Tibial artery (tissue), 4 donors: ENCODE results near the gene XBP1.
"Not testable (repeated sequence)": the region's sequence is repeated elsewhere in the genome, so short reads cannot be mapped to it uniquely, and the experiment has no call there.

Experiments
- DNase-seq, 2 donors: peaks; one replicate each; pipeline ENCODE4 v3.0.0-alpha.2; 2019
- H3K27ac ChIP-seq, 2 donors: fragments of 200-600 bp; sonication (generic) in 1 of 2; 1 replicate in 1 of 2; 2 replicates in 1 of 2; pipeline ENCODE4 v1.5.1; 2018 to 2019; ENCODE audit warnings: mild to moderate bottlenecking in 1 of 2
- H3K27me3 ChIP-seq, 2 donors: fragments of 200-600 bp; sonication (generic) in 1 of 2; one replicate each; pipeline versions ENCODE4 v1.5.1 to v1.6.0; 2016 to 2019
- H3K36me3 ChIP-seq, 3 donors: fragments of 200-600 bp; sonication (generic) in 2 of 3; one replicate each; pipeline ENCODE4 v1.5.1; 2016 to 2019; ENCODE audit warnings: mild to moderate bottlenecking in 2 of 3
- H3K4me1 ChIP-seq, 4 donors: fragments of 200-600 bp; sonication (generic) in 2 of 4; 1 replicate in 3 of 4; 2 replicates in 1 of 4; pipeline ENCODE4 v1.5.1; 2016 to 2019
- H3K4me3 ChIP-seq, 2 donors: fragments of 200-600 bp; sonication (generic) in 1 of 2; 1 replicate in 1 of 2; 2 replicates in 1 of 2; pipeline ENCODE4 v1.5.1; 2018 to 2019; ENCODE audit warnings: mild to moderate bottlenecking in 2 of 2
- H3K9me3 ChIP-seq, 3 donors: fragments of 200-600 bp; sonication (generic) in 1 of 3; one replicate each; pipeline ENCODE4 v1.5.1; 2016 to 2019
- CTCF ChIP-seq, 2 experiments: fragments of 200-600 bp in 1 of 2; fragments of 450-650 bp in 1 of 2; IDR thresholded peaks; one replicate each; pipeline ENCODE4 v1.5.1; 2017 to 2019; ENCODE audit warnings: antibody characterized with exemption in 2 of 2, mild to moderate bottlenecking in 1 of 2, moderate library complexity in 1 of 2
- intact Hi-C: fragments of 100-400 bp; cut with DNase I; formaldehyde crosslinking; loops from one replicate; pipeline ENCODE4 v1.15.0; 2023; ENCODE audit warnings: low total_unique reads

XBP1 gene

DNA sequence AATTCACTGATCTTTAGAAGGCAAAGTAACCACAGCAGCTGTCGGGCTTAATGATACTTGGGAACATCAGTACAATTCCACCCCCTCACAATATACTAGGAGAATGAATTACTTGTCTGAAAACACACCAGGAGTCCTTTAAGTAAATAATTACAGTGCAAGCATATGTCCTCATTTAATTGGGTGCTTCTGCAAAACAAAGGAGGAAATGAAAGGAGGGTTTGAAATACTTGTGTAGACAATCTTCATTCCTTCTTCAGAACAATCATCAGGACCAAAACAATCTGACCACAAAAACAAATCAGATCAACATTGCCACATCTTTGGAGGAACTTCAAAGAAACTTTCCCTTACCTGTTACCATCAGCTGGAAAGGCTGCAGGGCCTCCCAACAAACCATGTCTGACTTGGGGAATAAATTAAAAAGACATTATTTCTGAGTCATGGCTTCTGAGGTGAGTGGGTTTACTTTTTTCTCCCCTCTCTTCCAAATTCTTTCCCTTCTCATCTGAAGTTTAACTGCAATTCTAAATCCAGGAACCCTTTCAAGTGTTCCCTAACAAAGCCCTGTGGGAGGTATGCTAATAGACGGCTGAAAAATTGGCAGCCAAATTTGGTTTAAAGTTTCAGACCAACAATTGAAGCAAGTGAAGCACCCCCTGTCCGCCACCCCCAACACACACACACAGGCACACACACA, 40.4 kb downstream of the XBP1 start:
- no peak for TF ChIP-seq CTCF (IDR thresholded peaks at IDR 0.05)
- DNase-seq: no peak
- H3K4me1 ChIP-seq: peaks cover 0 to 2% (median 0%) of the 10 kb centered on the region in 4 donors
- H3K27ac ChIP-seq: no peak overlapping the region
- no peaks in the 10 kb centered on the region for H3K36me3 ChIP-seq
- intact Hi-C loops: no loop called here
- H3K4me3 ChIP-seq: no peak overlapping the region
- no peaks in the 10 kb centered on the region for H3K27me3 ChIP-seq
- no peaks in the 10 kb centered on the region for H3K9me3 ChIP-seq

DNA sequence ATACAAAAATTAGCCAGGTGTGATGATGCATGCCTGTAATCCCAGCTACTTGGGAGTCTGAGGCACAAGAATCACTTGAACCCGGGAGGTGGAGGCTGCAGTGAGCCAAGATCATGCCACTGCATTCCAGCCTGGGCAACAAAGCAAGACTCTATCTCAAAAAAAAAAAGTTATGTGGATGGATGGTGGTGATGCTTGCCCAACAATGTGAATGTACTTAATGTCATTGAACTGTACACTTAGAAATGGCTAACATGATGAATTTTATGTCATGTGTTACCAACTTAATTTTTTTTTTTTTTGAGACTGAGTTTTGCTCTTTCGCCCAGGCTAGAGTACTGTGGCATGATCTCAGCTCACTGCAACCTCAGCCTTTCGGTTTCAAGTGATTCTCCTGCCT, 45.9 kb downstream of the XBP1 start:
- H3K4me3 ChIP-seq, H3K9me3 ChIP-seq, H3K4me1 ChIP-seq, H3K27ac ChIP-seq, DNase-seq, H3K27me3 ChIP-seq, intact Hi-C loops: not testable (repeated sequence)
- H3K36me3 ChIP-seq: peaks cover 0 to 14% (median 6%) of the 10 kb centered on the region in 3 donors

DNA sequence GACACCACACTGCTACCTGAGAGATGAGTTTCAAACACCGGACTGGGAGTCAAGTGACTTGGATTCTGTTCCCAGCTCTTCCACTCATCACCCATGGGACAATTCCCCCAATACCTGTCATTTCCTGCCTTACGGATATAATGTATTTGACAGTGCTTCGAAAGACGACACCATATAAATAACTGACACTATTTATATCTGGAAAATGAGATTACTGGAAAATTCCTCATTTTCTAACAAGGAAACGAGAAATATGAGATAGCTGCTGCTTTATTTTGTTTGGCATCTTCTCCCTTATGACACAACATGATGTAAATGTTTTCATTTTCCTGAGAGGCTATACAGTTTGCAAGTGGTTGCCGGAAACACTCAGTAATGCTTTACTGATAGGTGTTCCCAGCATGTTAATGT, 49.9 kb downstream of the XBP1 start:
- TF ChIP-seq CTCF (IDR thresholded peaks at IDR 0.05): no peak
- H3K4me1 ChIP-seq: peaks cover 0 to 7% (median 2%) of the 10 kb centered on the region in 4 donors
- H3K27ac ChIP-seq: no peak overlapping the region
- intact Hi-C loops: no loop called here
- peaks cover 20 to 51% (median 29%) of the 10 kb centered on the region in 3 donors for H3K36me3 ChIP-seq
- no peak for DNase-seq
- no peaks in the 10 kb centered on the region for H3K9me3 ChIP-seq
- no peak overlapping the region for H3K4me3 ChIP-seq
- no peaks in the 10 kb centered on the region for H3K27me3 ChIP-seq
